Mucosa of descending colon (tissue), 3 donors: ENCODE results near the gene KIRREL3. TPM values are rescaled to one million over a fixed set of nuclear protein-coding genes. Genes with fewer than 3 reads are reported as not detected.

Source experiments
- ATAC-seq: fragments of 200-7000 bp; cut with Tn5 transposase; one replicate; pipeline ENCODE4 v1.9.1; 2020; ENCODE audit warnings: mild to moderate bottlenecking, moderate library complexity
- DNase-seq, 3 donors: peaks; one replicate each; pipeline ENCODE4 v3.0.0-alpha.2; 2020
- H3K36me3 ChIP-seq: fragments of 200-600 bp; one replicate; pipeline ENCODE4 v1.8.0; 2021; ENCODE audit warnings: low read depth, mild to moderate bottlenecking
- H3K4me1 ChIP-seq: fragments of 200-600 bp; one replicate; pipeline ENCODE4 v1.8.0; 2021; ENCODE audit warnings: low read depth, mild to moderate bottlenecking
- H3K4me3 ChIP-seq: fragments of 200-600 bp; one replicate; pipeline ENCODE4 v1.8.0; 2021; ENCODE audit warnings: mild to moderate bottlenecking
- H3K9me3 ChIP-seq: fragments of 200-600 bp; one replicate; pipeline ENCODE4 v1.8.0; 2021; ENCODE audit warnings: mild to moderate bottlenecking
- intact Hi-C, 2 donors: fragments of 100-400 bp; cut with DNase I in 1 of 2; cut with micrococcal nuclease in 1 of 2; formaldehyde crosslinking; loops; one replicate each; pipeline versions ENCODE4 v1.11.0 to v1.11.1; 2022; cut with DNase I, micrococcal nuclease
- total RNA-seq, 3 donors: library from RNA; stranded (reverse); fragmentation: NEBNext Ultra II Directional in 2 of 3; extraction: Animal tissue kit (Norgen Biotek cat#: 25700) in 2 of 3; gene quantifications; one replicate each; pipeline versions ENCODE4 v1.2.1 to v1.2.4, GENCODE V29; 2021 to 2023
- TF ChIP-seq, protein P1 (sequence below): fragments of 200-600 bp; IDR thresholded peaks from one replicate; pipeline ENCODE4 v1.8.0; 2022; ENCODE audit warnings: antibody characterized with exemption, mild to moderate bottlenecking
- donor health status: DM: no; HTN: no; CAD: no; lungs with moderate emphysema.
- donor health status: DM: no; HTN: no; CAD: no.
- donor health status: DM: no; HTN: yes; CAD: no.

KIRREL3 gene
- total RNA-seq, 3 donors from 2014 or later = 0.23 to 2.4 (median 0.70) TPM

DNA sequence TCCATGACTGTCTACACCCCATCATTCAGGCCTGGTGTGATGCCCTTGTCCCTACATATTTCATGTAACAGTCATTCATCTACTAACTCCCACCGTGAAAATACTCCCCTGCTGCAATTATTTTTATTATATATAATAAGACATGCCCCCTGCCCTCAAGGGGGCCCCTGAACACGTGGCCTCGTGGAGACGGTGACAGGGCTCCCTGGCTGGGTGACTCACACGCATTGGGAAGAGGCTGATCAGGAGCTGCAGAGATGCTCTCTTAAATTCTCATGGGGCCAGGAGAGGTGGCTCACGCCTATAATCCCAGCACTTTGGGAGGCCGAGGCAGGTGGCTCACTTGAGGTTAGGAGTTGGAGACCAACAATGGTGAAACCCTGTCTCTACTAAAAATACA, 556.5 kb downstream of the KIRREL3 start:
- DNase-seq (no peak), ATAC-seq (no peak)
- TF ChIP-seq, protein P1, sequence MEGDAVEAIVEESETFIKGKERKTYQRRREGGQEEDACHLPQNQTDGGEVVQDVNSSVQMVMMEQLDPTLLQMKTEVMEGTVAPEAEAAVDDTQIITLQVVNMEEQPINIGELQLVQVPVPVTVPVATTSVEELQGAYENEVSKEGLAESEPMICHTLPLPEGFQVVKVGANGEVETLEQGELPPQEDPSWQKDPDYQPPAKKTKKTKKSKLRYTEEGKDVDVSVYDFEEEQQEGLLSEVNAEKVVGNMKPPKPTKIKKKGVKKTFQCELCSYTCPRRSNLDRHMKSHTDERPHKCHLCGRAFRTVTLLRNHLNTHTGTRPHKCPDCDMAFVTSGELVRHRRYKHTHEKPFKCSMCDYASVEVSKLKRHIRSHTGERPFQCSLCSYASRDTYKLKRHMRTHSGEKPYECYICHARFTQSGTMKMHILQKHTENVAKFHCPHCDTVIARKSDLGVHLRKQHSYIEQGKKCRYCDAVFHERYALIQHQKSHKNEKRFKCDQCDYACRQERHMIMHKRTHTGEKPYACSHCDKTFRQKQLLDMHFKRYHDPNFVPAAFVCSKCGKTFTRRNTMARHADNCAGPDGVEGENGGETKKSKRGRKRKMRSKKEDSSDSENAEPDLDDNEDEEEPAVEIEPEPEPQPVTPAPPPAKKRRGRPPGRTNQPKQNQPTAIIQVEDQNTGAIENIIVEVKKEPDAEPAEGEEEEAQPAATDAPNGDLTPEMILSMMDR = no peak
- peaks cover 9% of the 10 kb centered on the region for H3K4me1 ChIP-seq
- no peaks in the 10 kb centered on the region for H3K9me3 ChIP-seq
- H3K4me3 ChIP-seq = no peak overlapping the region
- no peaks in the 10 kb centered on the region for H3K36me3 ChIP-seq
- intact Hi-C loops = loop anchor here (10.0 kb wide), 2 partner anchors 551 to 901 kb away; no protein-coding TSS in a partner anchor

DNA sequence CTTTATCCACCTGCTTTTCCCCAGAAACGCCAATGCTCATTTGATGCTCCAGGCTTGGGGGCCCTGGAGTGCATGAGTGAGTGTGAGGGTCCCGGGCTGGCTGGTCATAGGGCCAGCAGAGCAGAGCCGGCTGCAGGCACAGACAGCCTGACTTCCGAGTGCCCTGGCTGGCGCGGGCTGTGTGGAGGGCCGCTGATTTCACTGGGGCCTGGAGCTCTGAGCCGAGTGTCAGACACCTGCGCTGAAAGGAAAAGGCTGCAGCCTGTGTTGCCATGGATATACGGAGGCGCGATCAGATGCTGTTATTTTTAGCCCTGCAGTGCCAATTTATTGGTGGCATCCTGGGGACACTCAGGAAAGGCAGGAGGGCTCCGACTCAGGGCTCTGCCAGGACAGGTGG, 557.5 kb downstream of the KIRREL3 start:
- no peak for ATAC-seq
- Histone ChIP-seq H3K9me3 (no peaks in the 10 kb centered on the region), H3K4me1 (peaks cover 11% of the 10 kb centered on the region), H3K36me3 (no peaks in the 10 kb centered on the region), H3K4me3 (no peak overlapping the region)
- no peak for DNase-seq
- TF ChIP-seq, protein P1 = no peak
- intact Hi-C loops = loop anchor here (10.0 kb wide), 2 partner anchors 552 to 902 kb away; no protein-coding TSS in a partner anchor

DNA sequence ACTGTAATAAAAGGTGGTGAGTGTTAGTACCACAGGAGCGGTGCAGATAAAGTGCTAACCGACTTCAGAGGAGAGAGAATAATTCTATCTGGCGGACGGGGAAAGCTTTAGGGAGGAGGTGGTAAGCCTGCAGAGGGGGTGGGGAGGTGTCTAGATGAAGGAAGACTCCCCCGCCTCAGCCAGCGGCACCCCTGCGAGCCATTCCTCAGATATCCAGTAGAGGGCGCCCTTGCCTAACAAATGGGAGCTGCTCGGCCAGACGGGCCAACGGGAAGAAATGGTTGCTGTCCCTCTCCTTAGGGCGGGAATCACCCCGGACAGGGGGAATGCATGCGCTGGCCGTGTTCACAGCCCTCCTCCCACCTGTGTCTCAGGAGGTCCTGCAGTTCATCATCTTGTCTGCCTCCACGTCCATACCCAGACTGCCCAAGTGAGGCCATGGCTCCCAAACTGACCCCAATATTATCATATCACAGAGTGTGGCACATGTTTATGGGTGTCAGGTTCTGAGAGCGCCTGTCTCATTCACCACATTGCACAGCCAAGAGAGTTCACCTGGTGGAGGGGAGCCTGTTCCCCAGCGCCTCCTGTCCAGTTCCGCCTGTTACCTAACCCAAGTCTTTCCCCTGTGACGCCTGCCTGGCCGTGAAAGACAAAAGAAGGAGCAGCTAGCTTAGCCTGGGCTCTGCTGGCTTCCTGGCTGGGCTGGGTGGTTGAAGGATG, 559.6 kb downstream of the KIRREL3 start:
- intact Hi-C loops = loop anchor here (2.0 to 10.0 kb wide), 3 partner anchors 40 to 904 kb away; no protein-coding TSS in a partner anchor
- H3K36me3 ChIP-seq = no peaks in the 10 kb centered on the region

GRCh38 chr11:126440276-126440675, 560.3 kb downstream of the KIRREL3 start:
- intact Hi-C loops = loop anchor here (2.0 to 10.0 kb wide), 3 partner anchors 41 to 905 kb away; no protein-coding TSS in a partner anchor

More for the DNA sequence above, 559.6 kb downstream of the KIRREL3 start:
- Histone ChIP-seq H3K9me3 (no peaks in the 10 kb centered on the region), H3K4me1 (peaks cover 11% of the 10 kb centered on the region), H3K4me3 (no peak overlapping the region)
- DNase-seq = peak; percentile 79 to 85 (median 83)
- TF ChIP-seq, protein P1 = peak; percentile 86
- peak; percentile 90 for ATAC-seq

GRCh38 chr11:126438691-126439090, 561.9 kb downstream of the KIRREL3 start:
- Histone ChIP-seq H3K4me1 (peaks cover 11% of the 10 kb centered on the region), H3K36me3 (no peaks in the 10 kb centered on the region), H3K4me3 (no peak overlapping the region), H3K9me3 (no peaks in the 10 kb centered on the region)
- intact Hi-C loops = no loop called here
- TF ChIP-seq, protein P1 = no peak
- DNase-seq (no peak), ATAC-seq (no peak)

More at GRCh38 chr11:126440276-126440675, 560.3 kb downstream of the KIRREL3 start:
- DNase-seq (peak in 1 of 3 donors; percentile 6), ATAC-seq (no peak)
- H3K9me3 ChIP-seq = no peaks in the 10 kb centered on the region
- TF ChIP-seq, protein P1 = no peak
- H3K4me1 ChIP-seq = peaks cover 11% of the 10 kb centered on the region
- H3K36me3 ChIP-seq = no peaks in the 10 kb centered on the region
- no peak overlapping the region for H3K4me3 ChIP-seq
